ENCODE measurements around the gene GPR22. TPM values are rescaled to one million over a fixed set of nuclear protein-coding genes. Genes with fewer than 3 reads are reported as not detected.
A peak's percentile ranks its signal among the peaks of the same experiment; 100 is the strongest.

Gene GPR22
- total and polyA plus RNA-seq, 4 donors, result 5.1 to 38.2 (median 15.6) TPM

DNA sequence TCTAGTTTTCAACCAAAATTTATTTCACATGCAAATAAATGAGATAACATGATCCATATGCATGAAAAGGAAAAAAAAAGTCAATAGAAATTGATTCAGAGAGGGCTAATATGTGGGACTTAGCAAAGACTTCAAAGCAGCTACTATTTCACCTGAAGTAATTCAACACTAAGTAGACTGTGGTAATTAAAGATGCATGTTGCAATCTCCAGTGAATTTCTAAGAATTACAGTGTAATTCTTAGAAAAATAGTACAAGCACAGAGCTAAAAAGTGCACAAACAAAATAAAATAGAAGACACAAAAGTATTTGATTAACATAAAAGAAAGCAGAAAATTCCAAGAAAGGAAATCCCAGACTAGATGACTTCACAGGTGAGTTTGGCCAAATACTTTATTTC, 25.7 kb downstream of the GPR22 start:
- H3K4me3 ChIP-seq (ENCODE audit: low read depth, low read length), result no peak overlapping the region
- H3K27me3 ChIP-seq (ENCODE audit: control insufficient read depth, insufficient read depth, low read length), result no peaks in the 10 kb centered on the region
- no peaks in the 10 kb centered on the region for H3K9me3 ChIP-seq (ENCODE audit: control insufficient read depth, insufficient read depth, low read length)
- no peaks in the 10 kb centered on the region for H3K36me3 ChIP-seq (ENCODE audit: control insufficient read depth, insufficient read depth, low read length)
- no peaks in the 10 kb centered on the region for H3K4me1 ChIP-seq (ENCODE audit: control insufficient read depth, insufficient read depth, low read length)
- DNase-seq (ENCODE audit: low read depth in 4 of 6, low spot score in 6 of 6), result no peak
- H3K27ac ChIP-seq (ENCODE audit: low read depth, low read length), result no peak overlapping the region

DNA sequence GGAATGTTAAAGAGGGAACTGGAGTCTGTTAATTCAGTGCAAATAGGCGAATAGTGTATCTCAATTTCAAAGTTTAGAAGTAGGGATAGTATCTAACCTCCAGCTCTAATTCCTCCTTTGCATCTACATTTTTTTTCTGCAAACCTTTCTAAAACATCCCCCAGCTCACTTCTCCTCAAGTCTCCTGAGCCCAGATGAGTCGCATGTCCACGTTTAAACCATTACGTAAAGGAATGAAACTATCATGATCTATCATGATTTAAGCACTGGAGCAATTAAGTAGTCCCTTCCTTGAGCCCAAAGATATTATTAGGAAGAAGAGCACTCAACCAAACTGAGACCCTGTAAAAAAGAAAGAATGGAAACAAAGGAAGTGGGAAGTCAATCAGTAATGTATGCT, 29.9 kb downstream of the GPR22 start:
- H3K4me3 ChIP-seq (ENCODE audit: low read depth, low read length), result no peak overlapping the region
- no CpG with 5 or more reads among the region's 4 CpGs for WGBS (ENCODE audit: insufficient coverage)
- H3K9me3 ChIP-seq (ENCODE audit: control insufficient read depth, insufficient read depth, low read length), result no peaks in the 10 kb centered on the region
- H3K36me3 ChIP-seq (ENCODE audit: control insufficient read depth, insufficient read depth, low read length), result no peaks in the 10 kb centered on the region
- DNase-seq (ENCODE audit: low read depth in 4 of 6, low spot score in 6 of 6), result no peak
- H3K27me3 ChIP-seq (ENCODE audit: control insufficient read depth, insufficient read depth, low read length), result no peaks in the 10 kb centered on the region
- no peak overlapping the region for H3K27ac ChIP-seq (ENCODE audit: low read depth, low read length)
- no peaks in the 10 kb centered on the region for H3K4me1 ChIP-seq (ENCODE audit: control insufficient read depth, insufficient read depth, low read length)

DNA sequence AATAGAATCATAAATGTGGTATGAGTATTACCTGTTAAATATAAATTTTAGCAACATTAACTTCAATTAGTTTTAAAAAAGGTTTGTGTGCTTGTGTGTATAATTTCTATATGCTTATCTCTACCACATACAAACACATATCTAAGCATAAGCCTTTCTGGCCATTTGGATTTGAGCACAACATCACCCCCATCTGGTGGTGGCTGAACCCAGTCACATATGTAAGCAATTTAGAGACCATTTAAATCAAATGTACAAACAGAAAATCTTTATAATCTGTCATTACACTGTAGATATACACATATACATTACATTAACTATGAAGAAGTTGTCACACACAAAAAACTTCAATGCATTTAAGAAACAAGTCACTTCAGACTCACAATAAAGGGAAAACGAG, 31.7 kb downstream of the GPR22 start:
- no peak for DNase-seq (ENCODE audit: low read depth in 4 of 6, low spot score in 6 of 6)
- no CpG with 5 or more reads among the region's 1 CpG for WGBS (ENCODE audit: insufficient coverage)

DNA sequence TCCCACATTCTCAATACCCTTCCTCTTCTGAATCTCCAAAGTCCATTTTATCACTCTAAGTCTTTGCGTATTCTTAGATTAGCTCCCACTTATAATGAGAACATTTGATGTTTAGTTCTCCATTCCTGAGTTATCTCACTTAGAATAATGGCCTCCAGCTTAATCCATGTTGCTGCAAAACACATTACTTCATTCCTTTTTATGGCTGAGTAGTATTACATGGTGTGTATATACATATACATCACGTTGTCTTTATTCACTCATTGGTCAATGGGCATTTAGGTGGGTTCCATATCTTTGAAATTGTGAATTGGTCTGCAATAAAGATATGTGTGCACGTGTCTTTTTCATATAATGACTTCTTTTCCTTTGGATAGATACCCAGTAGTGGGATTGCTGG, 32.3 kb downstream of the GPR22 start:
- Histone ChIP-seq H3K27me3 (ENCODE audit: control insufficient read depth, insufficient read depth, low read length) (no peaks in the 10 kb centered on the region), H3K27ac (ENCODE audit: low read depth, low read length) (no peak overlapping the region), H3K36me3 (ENCODE audit: control insufficient read depth, insufficient read depth, low read length) (peaks cover 6% of the 10 kb centered on the region), H3K4me1 (ENCODE audit: control insufficient read depth, insufficient read depth, low read length) (no peaks in the 10 kb centered on the region), H3K9me3 (ENCODE audit: control insufficient read depth, insufficient read depth, low read length) (no peaks in the 10 kb centered on the region), H3K4me3 (ENCODE audit: low read depth, low read length) (no peak overlapping the region)
- DNase-seq (ENCODE audit: low read depth in 4 of 6, low spot score in 6 of 6), result no peak
- no CpG with 5 or more reads among the region's 3 CpGs for WGBS (ENCODE audit: insufficient coverage)

More for the DNA sequence above, 31.7 kb downstream of the GPR22 start:
- peaks cover 6% of the 10 kb centered on the region for H3K36me3 ChIP-seq (ENCODE audit: control insufficient read depth, insufficient read depth, low read length)
- H3K27ac ChIP-seq (ENCODE audit: low read depth, low read length), result no peak overlapping the region
- no peak overlapping the region for H3K4me3 ChIP-seq (ENCODE audit: low read depth, low read length)
- H3K27me3 ChIP-seq (ENCODE audit: control insufficient read depth, insufficient read depth, low read length), result no peaks in the 10 kb centered on the region
- H3K9me3 ChIP-seq (ENCODE audit: control insufficient read depth, insufficient read depth, low read length), result no peaks in the 10 kb centered on the region
- H3K4me1 ChIP-seq (ENCODE audit: control insufficient read depth, insufficient read depth, low read length), result no peaks in the 10 kb centered on the region

DNA sequence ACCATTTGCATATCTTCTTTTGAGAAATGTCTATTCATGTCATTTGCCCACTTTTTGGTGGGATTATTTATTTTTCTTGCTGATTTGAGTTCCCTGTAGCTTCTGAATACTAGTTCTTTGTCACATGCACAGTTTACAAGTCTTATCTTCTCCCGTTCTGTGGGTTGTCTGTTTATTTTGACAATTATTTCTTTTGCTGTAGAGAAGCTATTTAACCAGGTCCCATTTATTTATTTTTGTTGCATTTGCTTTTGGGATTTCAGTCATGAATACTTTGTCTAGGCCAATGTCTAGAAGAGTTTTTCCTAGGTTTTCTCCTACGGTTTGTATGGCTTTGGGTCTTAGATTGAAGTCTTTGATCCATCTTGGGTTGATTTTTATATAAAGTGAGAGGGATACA, 32.9 kb downstream of the GPR22 start:
- no peak overlapping the region for H3K27ac ChIP-seq (ENCODE audit: low read depth, low read length)
- no CpG with 5 or more reads among the region's 2 CpGs for WGBS (ENCODE audit: insufficient coverage)

DNA sequence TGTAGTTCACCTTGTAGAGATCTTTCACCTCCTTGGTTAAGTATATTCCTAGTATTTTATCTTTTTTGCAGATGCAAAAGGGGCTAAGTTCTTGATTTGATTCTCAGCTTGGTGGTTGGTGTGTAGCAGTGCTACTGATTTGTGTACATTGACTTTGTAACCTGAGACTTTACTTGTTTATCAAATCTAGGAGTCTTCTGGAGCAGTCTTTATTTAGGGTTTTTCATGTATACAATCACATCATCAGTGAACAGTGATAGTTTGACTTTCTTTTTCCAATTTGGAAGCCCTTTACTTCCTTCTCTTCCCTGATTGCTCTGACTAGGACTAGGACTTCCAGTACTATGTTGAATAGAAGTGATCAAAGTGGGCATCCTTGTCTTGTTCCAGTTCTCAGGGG, 33.8 kb downstream of the GPR22 start:
- H3K27ac ChIP-seq (ENCODE audit: low read depth, low read length), result no peak overlapping the region
- DNase-seq (ENCODE audit: low read depth in 4 of 6, low spot score in 6 of 6), result no peak
- no peaks in the 10 kb centered on the region for H3K4me1 ChIP-seq (ENCODE audit: control insufficient read depth, insufficient read depth, low read length)
- no peak overlapping the region for H3K4me3 ChIP-seq (ENCODE audit: low read depth, low read length)
- no peaks in the 10 kb centered on the region for H3K9me3 ChIP-seq (ENCODE audit: control insufficient read depth, insufficient read depth, low read length)
- no peaks in the 10 kb centered on the region for H3K27me3 ChIP-seq (ENCODE audit: control insufficient read depth, insufficient read depth, low read length)
- H3K36me3 ChIP-seq (ENCODE audit: control insufficient read depth, insufficient read depth, low read length), result peaks cover 6% of the 10 kb centered on the region

More for the DNA sequence above, 32.9 kb downstream of the GPR22 start:
- Histone ChIP-seq H3K36me3 (ENCODE audit: control insufficient read depth, insufficient read depth, low read length) (peaks cover 6% of the 10 kb centered on the region), H3K4me1 (ENCODE audit: control insufficient read depth, insufficient read depth, low read length) (no peaks in the 10 kb centered on the region), H3K4me3 (ENCODE audit: low read depth, low read length) (no peak overlapping the region), H3K27me3 (ENCODE audit: control insufficient read depth, insufficient read depth, low read length) (no peaks in the 10 kb centered on the region), H3K9me3 (ENCODE audit: control insufficient read depth, insufficient read depth, low read length) (no peaks in the 10 kb centered on the region)
- no peak for DNase-seq (ENCODE audit: low read depth in 4 of 6, low spot score in 6 of 6)

DNA sequence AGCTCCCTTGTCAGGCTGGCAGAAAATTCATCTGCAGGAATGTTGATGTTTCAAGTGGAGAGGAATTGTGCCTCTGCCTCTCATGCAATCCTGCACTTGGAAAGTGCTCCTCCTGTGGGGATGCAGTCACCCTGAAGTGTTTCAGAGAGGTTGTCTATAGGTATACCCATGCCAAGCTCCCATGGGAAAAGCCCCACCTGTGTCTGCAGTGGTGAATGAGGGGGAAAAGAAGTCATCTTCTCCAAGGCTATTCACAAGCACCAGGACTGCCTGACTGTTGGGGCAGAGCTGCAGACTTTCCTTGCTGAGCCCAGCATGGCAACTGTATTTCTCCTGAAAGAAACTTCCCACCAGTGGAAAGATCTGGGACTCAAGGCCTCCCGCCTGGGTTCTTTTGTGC, 35.5 kb downstream of the GPR22 start:
- Histone ChIP-seq H3K27me3 (ENCODE audit: control insufficient read depth, insufficient read depth, low read length) (no peaks in the 10 kb centered on the region), H3K4me3 (ENCODE audit: low read depth, low read length) (no peak overlapping the region), H3K27ac (ENCODE audit: low read depth, low read length) (no peak overlapping the region), H3K36me3 (ENCODE audit: control insufficient read depth, insufficient read depth, low read length) (peaks cover 6% of the 10 kb centered on the region), H3K9me3 (ENCODE audit: control insufficient read depth, insufficient read depth, low read length) (no peaks in the 10 kb centered on the region), H3K4me1 (ENCODE audit: control insufficient read depth, insufficient read depth, low read length) (no peaks in the 10 kb centered on the region)
- no CpG with 5 or more reads among the region's 1 CpG for WGBS (ENCODE audit: insufficient coverage)
- no peak for DNase-seq (ENCODE audit: low read depth in 4 of 6, low spot score in 6 of 6)

DNA sequence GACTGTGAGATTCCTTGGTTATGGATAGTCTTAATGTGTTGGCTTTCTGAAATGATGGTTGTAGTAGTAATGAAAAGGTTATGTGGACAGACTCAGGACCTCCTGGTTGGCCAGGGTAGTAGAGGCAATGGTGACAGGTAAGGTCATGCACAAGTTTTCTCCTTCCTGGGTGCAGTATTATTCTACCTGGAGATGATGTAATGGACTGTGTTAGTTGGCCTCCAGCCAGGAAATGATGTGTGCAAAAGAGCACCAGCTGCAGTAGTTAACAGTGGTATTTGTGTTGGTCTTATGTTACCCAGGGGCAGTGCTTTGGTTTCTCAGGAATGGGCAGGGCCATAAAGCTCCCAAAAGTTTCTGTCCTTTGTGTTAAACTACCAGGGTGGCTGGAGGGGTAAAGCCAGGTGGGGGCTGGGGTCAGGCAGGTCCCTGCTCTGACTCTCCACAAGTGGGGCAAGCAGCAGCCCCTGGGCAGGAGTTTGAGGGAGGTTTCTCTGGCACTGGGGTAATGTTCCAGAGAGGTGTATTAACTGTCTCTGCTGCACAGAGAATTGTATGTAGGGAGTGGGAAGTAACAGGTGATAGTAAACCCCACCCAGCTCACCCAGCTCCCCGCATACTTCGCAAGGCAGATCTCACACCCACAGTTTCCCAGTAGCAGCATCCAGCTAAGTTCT, 36.3 kb downstream of the GPR22 start:
- 100% methylated on average over 2 of the region's 2 CpGs for WGBS (ENCODE audit: insufficient coverage)
- DNase-seq (ENCODE audit: low read depth in 4 of 6, low spot score in 6 of 6), result no peak
- no peak overlapping the region for H3K27ac ChIP-seq (ENCODE audit: low read depth, low read length)
- no peaks in the 10 kb centered on the region for H3K9me3 ChIP-seq (ENCODE audit: control insufficient read depth, insufficient read depth, low read length)
- H3K4me1 ChIP-seq (ENCODE audit: control insufficient read depth, insufficient read depth, low read length), result no peaks in the 10 kb centered on the region
- H3K4me3 ChIP-seq (ENCODE audit: low read depth, low read length), result no peak overlapping the region
- no peaks in the 10 kb centered on the region for H3K27me3 ChIP-seq (ENCODE audit: control insufficient read depth, insufficient read depth, low read length)
- H3K36me3 ChIP-seq (ENCODE audit: control insufficient read depth, insufficient read depth, low read length), result peaks cover 6% of the 10 kb centered on the region

DNA sequence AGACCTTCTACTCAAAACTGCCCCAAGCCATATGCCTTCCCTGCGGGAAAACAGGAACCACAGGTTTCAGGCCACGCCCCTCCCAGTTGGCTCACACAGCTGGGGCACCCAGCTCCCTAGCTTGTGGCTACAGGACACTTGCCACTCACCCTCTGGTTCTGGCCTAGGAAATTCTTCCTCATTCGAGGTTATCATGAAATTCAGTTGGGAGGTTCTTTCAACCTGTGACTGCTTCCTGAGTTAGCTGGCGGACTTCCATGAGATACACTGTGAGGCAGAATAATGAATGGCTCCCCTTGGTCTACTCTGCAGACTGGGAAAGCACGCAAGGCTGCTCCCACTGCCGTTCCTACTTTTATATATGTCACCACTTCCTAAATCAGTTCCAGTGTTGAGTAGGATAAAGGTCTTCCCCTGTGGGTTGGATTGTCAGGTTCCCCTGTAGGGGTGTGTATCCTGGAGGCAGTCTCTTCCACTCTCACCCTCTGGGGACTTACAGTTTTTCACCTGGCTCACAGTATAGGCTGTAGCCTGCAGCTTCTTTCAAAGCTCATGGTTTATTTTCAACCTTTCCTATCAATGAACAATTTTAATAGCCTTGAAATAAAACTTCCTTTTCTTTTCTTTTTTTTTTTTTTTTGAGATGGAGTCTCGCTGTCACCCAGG, 37.0 kb downstream of the GPR22 start:
- no peaks in the 10 kb centered on the region for H3K27me3 ChIP-seq (ENCODE audit: control insufficient read depth, insufficient read depth, low read length)
- peaks cover 6% of the 10 kb centered on the region for H3K36me3 ChIP-seq (ENCODE audit: control insufficient read depth, insufficient read depth, low read length)
- H3K4me3 ChIP-seq (ENCODE audit: low read depth, low read length), result no peak overlapping the region
- H3K9me3 ChIP-seq (ENCODE audit: control insufficient read depth, insufficient read depth, low read length), result no peaks in the 10 kb centered on the region
- WGBS (ENCODE audit: insufficient coverage), result 82% methylated on average over 4 of the region's 7 CpGs
- H3K27ac ChIP-seq (ENCODE audit: low read depth, low read length), result no peak overlapping the region
- DNase-seq (ENCODE audit: low read depth in 4 of 6, low spot score in 6 of 6), result peak in 1 of 6 donors; percentile 21
- H3K4me1 ChIP-seq (ENCODE audit: control insufficient read depth, insufficient read depth, low read length), result no peaks in the 10 kb centered on the region

Measured in spinal cord (tissue), 10 donors.